ENCODE data around the gene MRPL52.

DNA sequence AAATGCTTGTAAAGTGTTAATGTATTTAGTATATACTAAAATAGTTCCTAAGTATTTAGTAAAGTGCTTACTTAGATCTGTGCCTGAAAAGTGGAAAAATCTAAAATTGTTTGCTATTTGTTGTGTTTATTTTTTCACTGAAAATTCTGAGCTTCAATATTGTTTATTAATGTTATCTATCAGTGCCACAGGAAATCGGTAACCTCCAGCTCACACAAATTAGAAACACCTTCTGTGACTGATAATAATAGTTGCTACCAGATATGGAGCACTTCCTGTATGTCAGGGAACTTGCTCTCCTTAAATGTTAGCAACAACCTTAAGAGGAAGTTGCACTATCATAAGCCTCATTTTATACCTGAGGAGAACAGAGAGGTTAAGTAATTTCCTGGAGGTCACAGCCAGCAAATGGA lies 41.1 kb downstream of the MRPL52 start:
- TF ChIP-seq ZNF207 (IDR thresholded peaks at IDR 0.05; ENCODE audit: borderline replicate concordance) (no peak), ZNF274 (IDR thresholded peaks at IDR 0.05; ENCODE audit: insufficient read depth, insufficient read length) (no peak), POLR2A (IDR thresholded peaks at IDR 0.05; ENCODE audit: low read depth, low read length) (no peak), FOXK2 (IDR thresholded peaks at IDR 0.05) (no peak), EZH2 (IDR thresholded peaks at IDR 0.05; ENCODE audit: borderline replicate concordance, control insufficient read depth, low read depth, low read length) (no peak), SP1 (IDR thresholded peaks at IDR 0.05; ENCODE audit: low read depth, low read length) (no peak), MYC (IDR thresholded peaks at IDR 0.05; ENCODE audit: insufficient read depth, insufficient read length, insufficient replicate concordance, low read length, severe bottlenecking) (no peak), MEF2A (IDR thresholded peaks at IDR 0.05; ENCODE audit: insufficient read depth, low read depth, low read length) (no peak)
- TF ChIP-seq, protein P1, sequence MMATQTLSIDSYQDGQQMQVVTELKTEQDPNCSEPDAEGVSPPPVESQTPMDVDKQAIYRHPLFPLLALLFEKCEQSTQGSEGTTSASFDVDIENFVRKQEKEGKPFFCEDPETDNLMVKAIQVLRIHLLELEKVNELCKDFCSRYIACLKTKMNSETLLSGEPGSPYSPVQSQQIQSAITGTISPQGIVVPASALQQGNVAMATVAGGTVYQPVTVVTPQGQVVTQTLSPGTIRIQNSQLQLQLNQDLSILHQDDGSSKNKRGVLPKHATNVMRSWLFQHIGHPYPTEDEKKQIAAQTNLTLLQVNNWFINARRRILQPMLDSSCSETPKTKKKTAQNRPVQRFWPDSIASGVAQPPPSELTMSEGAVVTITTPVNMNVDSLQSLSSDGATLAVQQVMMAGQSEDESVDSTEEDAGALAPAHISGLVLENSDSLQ (IDR thresholded peaks at IDR 0.05), result peak; percentile 56
- TF ChIP-seq, protein P2, sequence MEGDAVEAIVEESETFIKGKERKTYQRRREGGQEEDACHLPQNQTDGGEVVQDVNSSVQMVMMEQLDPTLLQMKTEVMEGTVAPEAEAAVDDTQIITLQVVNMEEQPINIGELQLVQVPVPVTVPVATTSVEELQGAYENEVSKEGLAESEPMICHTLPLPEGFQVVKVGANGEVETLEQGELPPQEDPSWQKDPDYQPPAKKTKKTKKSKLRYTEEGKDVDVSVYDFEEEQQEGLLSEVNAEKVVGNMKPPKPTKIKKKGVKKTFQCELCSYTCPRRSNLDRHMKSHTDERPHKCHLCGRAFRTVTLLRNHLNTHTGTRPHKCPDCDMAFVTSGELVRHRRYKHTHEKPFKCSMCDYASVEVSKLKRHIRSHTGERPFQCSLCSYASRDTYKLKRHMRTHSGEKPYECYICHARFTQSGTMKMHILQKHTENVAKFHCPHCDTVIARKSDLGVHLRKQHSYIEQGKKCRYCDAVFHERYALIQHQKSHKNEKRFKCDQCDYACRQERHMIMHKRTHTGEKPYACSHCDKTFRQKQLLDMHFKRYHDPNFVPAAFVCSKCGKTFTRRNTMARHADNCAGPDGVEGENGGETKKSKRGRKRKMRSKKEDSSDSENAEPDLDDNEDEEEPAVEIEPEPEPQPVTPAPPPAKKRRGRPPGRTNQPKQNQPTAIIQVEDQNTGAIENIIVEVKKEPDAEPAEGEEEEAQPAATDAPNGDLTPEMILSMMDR (IDR thresholded peaks at IDR 0.05 in 2 of 3, conservative IDR thresholded peaks at IDR 0.05 in 1 of 3; ENCODE audit: control insufficient read depth in 2 of 3, extremely low read depth in 1 of 3, insufficient read depth in 1 of 3, low read depth in 3 of 3, low read length in 3 of 3), result no peak
- TF ChIP-seq, protein P3, sequence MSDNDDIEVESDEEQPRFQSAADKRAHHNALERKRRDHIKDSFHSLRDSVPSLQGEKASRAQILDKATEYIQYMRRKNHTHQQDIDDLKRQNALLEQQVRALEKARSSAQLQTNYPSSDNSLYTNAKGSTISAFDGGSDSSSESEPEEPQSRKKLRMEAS (IDR thresholded peaks at IDR 0.05; ENCODE audit: low read depth, low read length), result no peak
